Measurements from ENCODE around the gene SATB1. TPM values are rescaled to one million over a fixed set of nuclear protein-coding genes. Genes with fewer than 3 reads are reported as not detected.

SATB1 gene
- total RNA-seq, 1 donor from 2014 or later = 2.0 TPM

GRCh38 chr3:18363338-18363737, 61.8 kb downstream of the SATB1 start:
- TF ChIP-seq CTCF (conservative IDR thresholded peaks at IDR 0.05; ENCODE audit: low read depth, low read length) = no peak

GRCh38 chr3:18357747-18358146, 67.4 kb downstream of the SATB1 start:
- no peak for TF ChIP-seq CTCF (conservative IDR thresholded peaks at IDR 0.05; ENCODE audit: low read depth, low read length)
- H3K4me3 ChIP-seq (ENCODE audit: low read depth, low read length) = no peak overlapping the region
- DNase-seq (ENCODE audit: low read depth) = no peak

More at GRCh38 chr3:18363338-18363737, 61.8 kb downstream of the SATB1 start:
- H3K4me3 ChIP-seq (ENCODE audit: low read depth, low read length) = no peak overlapping the region
- no peak for DNase-seq (ENCODE audit: low read depth)

- no peak for TF ChIP-seq CTCF (conservative IDR thresholded peaks at IDR 0.05; ENCODE audit: low read depth, low read length)
- DNase-seq (ENCODE audit: low read depth) = no peak
These were observed 69.3 kb downstream of the SATB1 start for GRCh38 chr3:18355832-18356231.

GRCh38 chr3:18354701-18355100, 70.4 kb downstream of the SATB1 start:
- H3K4me3 ChIP-seq (ENCODE audit: low read depth, low read length) = no peak overlapping the region

More at GRCh38 chr3:18355832-18356231, 69.3 kb downstream of the SATB1 start:
- H3K4me3 ChIP-seq (ENCODE audit: low read depth, low read length) = no peak overlapping the region

GRCh38 chr3:18351823-18352744, 73.1 kb downstream of the SATB1 start:
- no peak for DNase-seq (ENCODE audit: low read depth)
- no peak for TF ChIP-seq CTCF (conservative IDR thresholded peaks at IDR 0.05; ENCODE audit: low read depth, low read length)
- no peak overlapping the region for H3K4me3 ChIP-seq (ENCODE audit: low read depth, low read length)

More at GRCh38 chr3:18354701-18355100, 70.4 kb downstream of the SATB1 start:
- TF ChIP-seq CTCF (conservative IDR thresholded peaks at IDR 0.05; ENCODE audit: low read depth, low read length) = no peak
- DNase-seq (ENCODE audit: low read depth) = no peak

GRCh38 chr3:18351069-18351628, 74.0 kb downstream of the SATB1 start:
- no peak overlapping the region for H3K4me3 ChIP-seq (ENCODE audit: low read depth, low read length)
- TF ChIP-seq CTCF (conservative IDR thresholded peaks at IDR 0.05; ENCODE audit: low read depth, low read length) = no peak
- no peak for DNase-seq (ENCODE audit: low read depth)

Data from epithelial cell of proximal tubule (primary cell).